Kasumi-1 (cell line): Measurements from ENCODE around the gene EGLN1.
A peak's percentile ranks its signal among the peaks of the same experiment; 100 is the strongest.
"Not testable (repeated sequence)": the region's sequence is repeated elsewhere in the genome, so short reads cannot be mapped to it uniquely, and the experiment has no call there.

Source experiments
- DNase-seq, 2 experiments: peaks; one replicate each; lab custom pipeline; 2025; lab: John Stamatoyannopoulos, UW

Gene EGLN1

GRCh38 chr1:231421971-231422797 is at the start of gene EGLN1:
Gene EGLN1, minus strand, starts transcription at chr1:231422287. Its CDS starts 399 bp downstream, at chr1:231421888.
- DNase-seq, result peak; percentile 83 to 86

GRCh38 chr1:231471500-231471899 is 49.4 kb upstream of the EGLN1 start:
- DNase-seq, result not testable (repeated sequence)

GRCh38 chr1:231471027-231471426 is 48.9 kb upstream of the EGLN1 start:
- not testable (repeated sequence) for DNase-seq

- no peak for DNase-seq
Measured at GRCh38 chr1:231467986-231468385, 45.9 kb upstream of the EGLN1 start.

GRCh38 chr1:231465051-231465450 is 43.0 kb upstream of the EGLN1 start:
- DNase-seq, result no peak

GRCh38 chr1:231463541-231463940 is 41.5 kb upstream of the EGLN1 start:
- DNase-seq, result no peak

- DNase-seq, result peak; percentile 79 to 81
Measured at GRCh38 chr1:231460614-231461013, 38.5 kb upstream of the EGLN1 start.

- not testable (repeated sequence) for DNase-seq
Measured at GRCh38 chr1:231459438-231459837, 37.4 kb upstream of the EGLN1 start.

GRCh38 chr1:231457956-231458355 is 35.9 kb upstream of the EGLN1 start:
- not testable (repeated sequence) for DNase-seq

- DNase-seq, result not testable (repeated sequence)
Measured at GRCh38 chr1:231454133-231454532, 32.0 kb upstream of the EGLN1 start.

- no peak for DNase-seq
Measured at GRCh38 chr1:231446138-231446537, 24.1 kb upstream of the EGLN1 start.

- no peak for DNase-seq
Measured at GRCh38 chr1:231444059-231444458, 22.0 kb upstream of the EGLN1 start.

GRCh38 chr1:231443363-231443762 is 21.3 kb upstream of the EGLN1 start:
- no peak for DNase-seq

- no peak for DNase-seq
Measured at GRCh38 chr1:231442735-231443134, 20.6 kb upstream of the EGLN1 start.

GRCh38 chr1:231432996-231433395 is 10.9 kb upstream of the EGLN1 start:
- no peak for DNase-seq

- DNase-seq, result no peak
Measured at GRCh38 chr1:231431665-231432415, 9.8 kb upstream of the EGLN1 start.

- not testable (repeated sequence) for DNase-seq
Measured at GRCh38 chr1:231430678-231431352, 8.7 kb upstream of the EGLN1 start.

GRCh38 chr1:231428377-231428776 is 6.3 kb upstream of the EGLN1 start:
- no peak for DNase-seq

- no peak for DNase-seq
Measured at GRCh38 chr1:231424950-231425805, 3.1 kb upstream of the EGLN1 start.

GRCh38 chr1:231423648-231424047 is 1.6 kb upstream of the EGLN1 start:
- no peak for DNase-seq

- DNase-seq, result no peak
Measured at GRCh38 chr1:231422798-231423309, 767 bp upstream of the EGLN1 start.
